Measurements from ENCODE around the gene NUP214. TPM values are rescaled to one million over a fixed set of nuclear protein-coding genes. Genes with fewer than 3 reads are reported as not detected.

Gene NUP214
- polyA plus RNA-seq, 1 donor from 2014 or later, result 15.0 TPM

DNA sequence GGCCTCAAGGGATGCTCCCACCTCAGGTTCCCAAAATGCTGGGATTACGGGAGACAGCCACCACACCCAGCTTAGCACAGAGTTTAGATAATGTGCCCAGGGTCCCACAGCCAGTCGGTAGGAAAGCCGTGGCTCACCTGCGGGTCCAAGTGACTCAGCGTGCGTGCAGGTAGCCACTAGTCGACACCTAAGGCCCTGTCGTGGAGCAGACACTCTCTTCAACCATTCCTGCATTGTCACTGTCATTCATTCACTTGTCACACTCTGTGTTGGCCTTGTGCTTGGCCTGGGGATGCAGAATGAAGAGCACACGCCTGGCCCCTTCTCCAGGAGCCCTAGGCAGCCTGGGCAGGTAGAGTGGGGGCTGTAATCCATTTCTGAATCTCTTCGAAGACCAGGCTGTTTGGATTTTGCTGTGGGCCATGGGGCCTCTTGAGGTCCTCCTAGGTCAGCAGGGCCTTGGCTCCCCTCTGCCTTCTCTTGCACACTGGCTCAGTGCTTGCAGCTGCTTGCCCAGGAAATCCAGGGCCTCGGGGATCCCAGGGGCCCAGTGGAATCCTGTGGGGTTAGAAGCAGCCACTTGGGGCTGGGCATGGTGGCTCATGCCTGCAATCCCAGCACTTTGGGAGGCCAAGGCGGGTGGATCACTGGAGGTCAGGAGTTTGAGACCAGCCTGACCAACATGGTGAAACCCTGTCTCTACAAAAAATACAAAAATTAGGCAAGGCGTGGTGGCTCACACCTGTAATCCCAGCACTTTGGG, 35.2 kb upstream of the NUP214 start:
- Histone ChIP-seq H3K36me3 (ENCODE audit: insufficient read depth, low read length) (no peaks in the 10 kb centered on the region), H3K9me3 (ENCODE audit: low read length) (no peaks in the 10 kb centered on the region), H3K79me2 (replicated peaks; ENCODE audit: insufficient read depth, low read length) (no peaks in the 10 kb centered on the region), H3K27me3 (ENCODE audit: insufficient read depth, low read depth, low read length) (no peaks in the 10 kb centered on the region), H3K4me2 (ENCODE audit: low read length) (no peak overlapping the region), H3K4me3 (ENCODE audit: low read length) (no peak overlapping the region), H3K9ac (ENCODE audit: low read length) (no peak overlapping the region), H3F3A (ENCODE audit: insufficient read depth, low read length, poor library complexity, severe bottlenecking) (no peaks in the 10 kb centered on the region), H2AFZ (ENCODE audit: low read depth, low read length) (no peak overlapping the region), H3K9me2 (ENCODE audit: insufficient read depth, low read length) (no peaks in the 10 kb centered on the region), H4K20me1 (ENCODE audit: insufficient read depth) (no peaks in the 10 kb centered on the region), H3K27ac (ENCODE audit: low read length) (no peak overlapping the region)
- TF ChIP-seq EP300 (conservative IDR thresholded peaks at IDR 0.05; ENCODE audit: poor library complexity, severe bottlenecking), result no peak
- TF ChIP-seq, protein P1, sequence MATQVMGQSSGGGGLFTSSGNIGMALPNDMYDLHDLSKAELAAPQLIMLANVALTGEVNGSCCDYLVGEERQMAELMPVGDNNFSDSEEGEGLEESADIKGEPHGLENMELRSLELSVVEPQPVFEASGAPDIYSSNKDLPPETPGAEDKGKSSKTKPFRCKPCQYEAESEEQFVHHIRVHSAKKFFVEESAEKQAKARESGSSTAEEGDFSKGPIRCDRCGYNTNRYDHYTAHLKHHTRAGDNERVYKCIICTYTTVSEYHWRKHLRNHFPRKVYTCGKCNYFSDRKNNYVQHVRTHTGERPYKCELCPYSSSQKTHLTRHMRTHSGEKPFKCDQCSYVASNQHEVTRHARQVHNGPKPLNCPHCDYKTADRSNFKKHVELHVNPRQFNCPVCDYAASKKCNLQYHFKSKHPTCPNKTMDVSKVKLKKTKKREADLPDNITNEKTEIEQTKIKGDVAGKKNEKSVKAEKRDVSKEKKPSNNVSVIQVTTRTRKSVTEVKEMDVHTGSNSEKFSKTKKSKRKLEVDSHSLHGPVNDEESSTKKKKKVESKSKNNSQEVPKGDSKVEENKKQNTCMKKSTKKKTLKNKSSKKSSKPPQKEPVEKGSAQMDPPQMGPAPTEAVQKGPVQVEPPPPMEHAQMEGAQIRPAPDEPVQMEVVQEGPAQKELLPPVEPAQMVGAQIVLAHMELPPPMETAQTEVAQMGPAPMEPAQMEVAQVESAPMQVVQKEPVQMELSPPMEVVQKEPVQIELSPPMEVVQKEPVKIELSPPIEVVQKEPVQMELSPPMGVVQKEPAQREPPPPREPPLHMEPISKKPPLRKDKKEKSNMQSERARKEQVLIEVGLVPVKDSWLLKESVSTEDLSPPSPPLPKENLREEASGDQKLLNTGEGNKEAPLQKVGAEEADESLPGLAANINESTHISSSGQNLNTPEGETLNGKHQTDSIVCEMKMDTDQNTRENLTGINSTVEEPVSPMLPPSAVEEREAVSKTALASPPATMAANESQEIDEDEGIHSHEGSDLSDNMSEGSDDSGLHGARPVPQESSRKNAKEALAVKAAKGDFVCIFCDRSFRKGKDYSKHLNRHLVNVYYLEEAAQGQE (IDR thresholded peaks at IDR 0.05; ENCODE audit: borderline replicate concordance), result no peak
- TF ChIP-seq RAD21 (conservative IDR thresholded peaks at IDR 0.05), result no peak
- no peak for TF ChIP-seq MXI1 (conservative IDR thresholded peaks at IDR 0.05; ENCODE audit: poor library complexity, severe bottlenecking)
- TF ChIP-seq TAF1 (IDR thresholded peaks at IDR 0.05; ENCODE audit: low read depth), result no peak
- no peak for TF ChIP-seq SMC3 (conservative IDR thresholded peaks at IDR 0.05; ENCODE audit: poor library complexity)

DNA sequence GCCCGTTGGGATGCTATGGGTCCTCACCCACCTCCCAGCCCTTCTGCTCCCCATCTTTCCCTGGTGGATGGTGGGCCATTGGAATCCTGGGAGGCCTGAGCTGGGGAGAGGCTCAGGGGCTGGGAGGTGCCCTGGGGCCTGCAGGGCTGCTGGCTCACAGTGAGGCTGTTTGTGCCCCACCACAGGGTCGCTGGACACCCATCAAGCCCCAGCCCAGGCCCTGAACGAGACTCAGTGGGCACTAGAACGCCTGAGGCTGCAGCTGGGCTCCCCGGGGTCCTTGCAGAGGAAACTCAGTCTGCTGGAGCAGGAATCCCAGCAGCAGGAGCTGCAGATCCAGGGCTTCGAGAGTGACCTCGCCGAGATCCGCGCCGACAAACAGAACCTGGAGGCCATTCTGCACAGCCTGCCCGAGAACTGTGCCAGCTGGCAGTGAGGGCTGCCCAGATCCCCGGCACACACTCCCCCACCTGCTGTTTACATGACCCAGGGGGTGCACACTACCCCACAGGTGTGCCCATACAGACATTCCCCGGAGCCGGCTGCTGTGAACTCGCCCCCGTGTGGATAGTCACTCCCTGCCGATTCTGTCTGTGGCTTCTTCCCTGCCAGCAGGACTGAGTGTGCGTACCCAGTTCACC, 33.9 kb upstream of the NUP214 start:
- Histone ChIP-seq H3K27me3 (ENCODE audit: insufficient read depth, low read depth, low read length) (peaks cover 9% of the 10 kb centered on the region), H3K36me3 (ENCODE audit: insufficient read depth, low read length) (no peaks in the 10 kb centered on the region), H2AFZ (ENCODE audit: low read depth, low read length) (no peak overlapping the region), H3F3A (ENCODE audit: insufficient read depth, low read length, poor library complexity, severe bottlenecking) (peaks cover 3% of the 10 kb centered on the region), H3K4me2 (ENCODE audit: low read length) (no peak overlapping the region), H3K9me2 (ENCODE audit: insufficient read depth, low read length) (no peaks in the 10 kb centered on the region), H3K79me2 (replicated peaks; ENCODE audit: insufficient read depth, low read length) (no peaks in the 10 kb centered on the region), H3K9me3 (ENCODE audit: low read length) (no peaks in the 10 kb centered on the region), H3K9ac (ENCODE audit: low read length) (no peak overlapping the region), H3K27ac (ENCODE audit: low read length) (no peak overlapping the region), H3K4me3 (ENCODE audit: low read length) (no peak overlapping the region), H4K20me1 (ENCODE audit: insufficient read depth) (no peaks in the 10 kb centered on the region)
- TF ChIP-seq, protein P2, sequence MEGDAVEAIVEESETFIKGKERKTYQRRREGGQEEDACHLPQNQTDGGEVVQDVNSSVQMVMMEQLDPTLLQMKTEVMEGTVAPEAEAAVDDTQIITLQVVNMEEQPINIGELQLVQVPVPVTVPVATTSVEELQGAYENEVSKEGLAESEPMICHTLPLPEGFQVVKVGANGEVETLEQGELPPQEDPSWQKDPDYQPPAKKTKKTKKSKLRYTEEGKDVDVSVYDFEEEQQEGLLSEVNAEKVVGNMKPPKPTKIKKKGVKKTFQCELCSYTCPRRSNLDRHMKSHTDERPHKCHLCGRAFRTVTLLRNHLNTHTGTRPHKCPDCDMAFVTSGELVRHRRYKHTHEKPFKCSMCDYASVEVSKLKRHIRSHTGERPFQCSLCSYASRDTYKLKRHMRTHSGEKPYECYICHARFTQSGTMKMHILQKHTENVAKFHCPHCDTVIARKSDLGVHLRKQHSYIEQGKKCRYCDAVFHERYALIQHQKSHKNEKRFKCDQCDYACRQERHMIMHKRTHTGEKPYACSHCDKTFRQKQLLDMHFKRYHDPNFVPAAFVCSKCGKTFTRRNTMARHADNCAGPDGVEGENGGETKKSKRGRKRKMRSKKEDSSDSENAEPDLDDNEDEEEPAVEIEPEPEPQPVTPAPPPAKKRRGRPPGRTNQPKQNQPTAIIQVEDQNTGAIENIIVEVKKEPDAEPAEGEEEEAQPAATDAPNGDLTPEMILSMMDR (IDR thresholded peaks at IDR 0.05; ENCODE audit: poor library complexity, severe bottlenecking), result no peak
- TF ChIP-seq POLR2AphosphoS5 (IDR thresholded peaks at IDR 0.05) (no peak), SMC3 (conservative IDR thresholded peaks at IDR 0.05; ENCODE audit: poor library complexity) (no peak), RAD21 (conservative IDR thresholded peaks at IDR 0.05) (no peak), EZH2 (IDR thresholded peaks at IDR 0.05; ENCODE audit: borderline replicate concordance, insufficient read depth, low read length, poor library complexity, severe bottlenecking) (no peak), MXI1 (conservative IDR thresholded peaks at IDR 0.05; ENCODE audit: poor library complexity, severe bottlenecking) (no peak), EP300 (conservative IDR thresholded peaks at IDR 0.05; ENCODE audit: poor library complexity, severe bottlenecking) (no peak), TAF1 (IDR thresholded peaks at IDR 0.05; ENCODE audit: low read depth) (no peak)
- TF ChIP-seq, protein P1 (IDR thresholded peaks at IDR 0.05; ENCODE audit: borderline replicate concordance), result no peak
